ENCODE measurements around the gene ECEL1.

ECEL1 gene

DNA sequence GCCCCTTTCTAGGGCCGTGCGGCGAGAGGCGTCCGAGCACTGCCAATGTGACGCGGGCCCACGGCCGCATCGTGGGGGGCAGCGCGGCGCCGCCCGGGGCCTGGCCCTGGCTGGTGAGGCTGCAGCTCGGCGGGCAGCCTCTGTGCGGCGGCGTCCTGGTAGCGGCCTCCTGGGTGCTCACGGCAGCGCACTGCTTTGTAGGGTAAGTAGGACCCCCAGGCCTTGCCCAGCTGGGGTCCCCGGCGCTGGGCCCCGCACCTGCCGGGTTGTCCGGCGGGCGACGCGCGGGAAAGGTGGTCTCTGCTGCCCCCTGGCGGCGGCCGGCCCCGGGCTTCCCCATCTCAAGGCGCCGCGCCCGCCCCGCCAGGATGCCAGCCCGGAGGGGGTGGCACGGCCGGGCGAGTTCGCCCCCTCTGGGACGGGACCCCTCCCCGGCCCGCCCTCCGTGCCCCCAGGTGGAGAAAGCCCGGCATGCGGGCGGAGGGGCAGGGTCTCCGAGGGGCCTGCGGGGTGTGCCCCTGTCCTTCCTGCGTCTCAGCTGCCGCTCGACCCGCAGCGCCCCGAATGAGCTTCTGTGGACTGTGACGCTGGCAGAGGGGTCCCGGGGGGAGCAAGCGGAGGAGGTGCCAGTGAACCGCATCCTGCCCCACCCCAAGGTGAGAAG is 34.5 kb upstream of the ECEL1 start:
- CTCF ChIA-PET = interaction anchor here (0.5 to 4.9 kb wide), 20 partner anchors 9 to 834 kb away, joined by 3 to 77 read pairs (median 3); no protein-coding TSS in a partner anchor
- H3K4me3 ChIP-seq (ENCODE audit: low read depth, low read length) = peak overlapping the region; percentile 6; the same call in 1 of the 2 replicates
- H3K4me1 ChIP-seq (ENCODE audit: control insufficient read depth, insufficient read depth, low read length) = no peaks in the 10 kb centered on the region; the same call in 1 of the 2 replicates
- POLR2A ChIA-PET = interaction anchor here (0.6 kb wide), 1 partner anchor 787 kb away, joined by 5 read pairs; no protein-coding TSS in a partner anchor
- no peak overlapping the region for H3K27ac ChIP-seq (ENCODE audit: extremely low read depth, low read depth, low read length)
- TF ChIP-seq ZBTB8A (tag by site-specific recombination; IDR thresholded peaks at IDR 0.05) = 0 out of 2 replicates have a peak, but pooled peaks have one; percentile 31
- TF ChIP-seq ZNF571 (tag by site-specific recombination; IDR thresholded peaks at IDR 0.05) = no peak
- TF ChIP-seq, protein P1, sequence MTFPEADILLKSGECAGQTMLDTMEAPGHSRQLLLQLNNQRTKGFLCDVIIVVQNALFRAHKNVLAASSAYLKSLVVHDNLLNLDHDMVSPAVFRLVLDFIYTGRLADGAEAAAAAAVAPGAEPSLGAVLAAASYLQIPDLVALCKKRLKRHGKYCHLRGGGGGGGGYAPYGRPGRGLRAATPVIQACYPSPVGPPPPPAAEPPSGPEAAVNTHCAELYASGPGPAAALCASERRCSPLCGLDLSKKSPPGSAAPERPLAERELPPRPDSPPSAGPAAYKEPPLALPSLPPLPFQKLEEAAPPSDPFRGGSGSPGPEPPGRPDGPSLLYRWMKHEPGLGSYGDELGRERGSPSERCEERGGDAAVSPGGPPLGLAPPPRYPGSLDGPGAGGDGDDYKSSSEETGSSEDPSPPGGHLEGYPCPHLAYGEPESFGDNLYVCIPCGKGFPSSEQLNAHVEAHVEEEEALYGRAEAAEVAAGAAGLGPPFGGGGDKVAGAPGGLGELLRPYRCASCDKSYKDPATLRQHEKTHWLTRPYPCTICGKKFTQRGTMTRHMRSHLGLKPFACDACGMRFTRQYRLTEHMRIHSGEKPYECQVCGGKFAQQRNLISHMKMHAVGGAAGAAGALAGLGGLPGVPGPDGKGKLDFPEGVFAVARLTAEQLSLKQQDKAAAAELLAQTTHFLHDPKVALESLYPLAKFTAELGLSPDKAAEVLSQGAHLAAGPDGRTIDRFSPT (tag by site-specific recombination; IDR thresholded peaks at IDR 0.05) = peak; percentile 78
- no peak for TF ChIP-seq SP7 (tag by site-specific recombination; IDR thresholded peaks at IDR 0.05)
- TF ChIP-seq, protein P2, sequence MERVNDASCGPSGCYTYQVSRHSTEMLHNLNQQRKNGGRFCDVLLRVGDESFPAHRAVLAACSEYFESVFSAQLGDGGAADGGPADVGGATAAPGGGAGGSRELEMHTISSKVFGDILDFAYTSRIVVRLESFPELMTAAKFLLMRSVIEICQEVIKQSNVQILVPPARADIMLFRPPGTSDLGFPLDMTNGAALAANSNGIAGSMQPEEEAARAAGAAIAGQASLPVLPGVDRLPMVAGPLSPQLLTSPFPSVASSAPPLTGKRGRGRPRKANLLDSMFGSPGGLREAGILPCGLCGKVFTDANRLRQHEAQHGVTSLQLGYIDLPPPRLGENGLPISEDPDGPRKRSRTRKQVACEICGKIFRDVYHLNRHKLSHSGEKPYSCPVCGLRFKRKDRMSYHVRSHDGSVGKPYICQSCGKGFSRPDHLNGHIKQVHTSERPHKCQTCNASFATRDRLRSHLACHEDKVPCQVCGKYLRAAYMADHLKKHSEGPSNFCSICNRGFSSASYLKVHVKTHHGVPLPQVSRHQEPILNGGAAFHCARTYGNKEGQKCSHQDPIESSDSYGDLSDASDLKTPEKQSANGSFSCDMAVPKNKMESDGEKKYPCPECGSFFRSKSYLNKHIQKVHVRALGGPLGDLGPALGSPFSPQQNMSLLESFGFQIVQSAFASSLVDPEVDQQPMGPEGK (tag by site-specific recombination; IDR thresholded peaks at IDR 0.05) = peak; percentile 39; the same call in 1 of the 2 replicates
- no peak for TF ChIP-seq ZNF596 (tag by site-specific recombination; IDR thresholded peaks at IDR 0.05)
- no peak for TF ChIP-seq BCL11A (tag by site-specific recombination; IDR thresholded peaks at IDR 0.05; ENCODE audit: low read depth)
- 0 out of 2 replicates have a peak, but pooled peaks have one; percentile 22 for TF ChIP-seq ZNF335 (tag by site-specific recombination; conservative IDR thresholded peaks at IDR 0.05)
- no peak for TF ChIP-seq ZNF174 (tag by site-specific recombination; IDR thresholded peaks at IDR 0.05)
- peak; percentile 47; the same call in 1 of the 2 replicates for TF ChIP-seq GLIS1 (tag by site-specific recombination; IDR thresholded peaks at IDR 0.05)
- TF ChIP-seq, protein P3, sequence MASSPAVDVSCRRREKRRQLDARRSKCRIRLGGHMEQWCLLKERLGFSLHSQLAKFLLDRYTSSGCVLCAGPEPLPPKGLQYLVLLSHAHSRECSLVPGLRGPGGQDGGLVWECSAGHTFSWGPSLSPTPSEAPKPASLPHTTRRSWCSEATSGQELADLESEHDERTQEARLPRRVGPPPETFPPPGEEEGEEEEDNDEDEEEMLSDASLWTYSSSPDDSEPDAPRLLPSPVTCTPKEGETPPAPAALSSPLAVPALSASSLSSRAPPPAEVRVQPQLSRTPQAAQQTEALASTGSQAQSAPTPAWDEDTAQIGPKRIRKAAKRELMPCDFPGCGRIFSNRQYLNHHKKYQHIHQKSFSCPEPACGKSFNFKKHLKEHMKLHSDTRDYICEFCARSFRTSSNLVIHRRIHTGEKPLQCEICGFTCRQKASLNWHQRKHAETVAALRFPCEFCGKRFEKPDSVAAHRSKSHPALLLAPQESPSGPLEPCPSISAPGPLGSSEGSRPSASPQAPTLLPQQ (tag by site-specific recombination; IDR thresholded peaks at IDR 0.05) = peak; percentile 44; the same call in 1 of the 2 replicates
- peak; percentile 23; the same call in 1 of the 2 replicates for TF ChIP-seq ZNF561 (tag by site-specific recombination; IDR thresholded peaks at IDR 0.05; ENCODE audit: borderline replicate concordance)
- TF ChIP-seq ZIC2 (tag by site-specific recombination; IDR thresholded peaks at IDR 0.05) = peak; percentile 47; the same call in 1 of the 2 replicates
- no peak for TF ChIP-seq ZSCAN16 (tag by site-specific recombination; IDR thresholded peaks at IDR 0.05)
- 0 out of 2 replicates have a peak, but pooled peaks have one; percentile 27 for TF ChIP-seq GLIS2 (tag by site-specific recombination; IDR thresholded peaks at IDR 0.05)
- H3K9me3 ChIP-seq (ENCODE audit: control insufficient read depth, insufficient read depth, low read depth, low read length) = no peaks in the 10 kb centered on the region
- no peaks in the 10 kb centered on the region for H3K36me3 ChIP-seq (ENCODE audit: control insufficient read depth in 2 of 2, insufficient read depth in 1 of 2, low read length in 2 of 2)

DNA sequence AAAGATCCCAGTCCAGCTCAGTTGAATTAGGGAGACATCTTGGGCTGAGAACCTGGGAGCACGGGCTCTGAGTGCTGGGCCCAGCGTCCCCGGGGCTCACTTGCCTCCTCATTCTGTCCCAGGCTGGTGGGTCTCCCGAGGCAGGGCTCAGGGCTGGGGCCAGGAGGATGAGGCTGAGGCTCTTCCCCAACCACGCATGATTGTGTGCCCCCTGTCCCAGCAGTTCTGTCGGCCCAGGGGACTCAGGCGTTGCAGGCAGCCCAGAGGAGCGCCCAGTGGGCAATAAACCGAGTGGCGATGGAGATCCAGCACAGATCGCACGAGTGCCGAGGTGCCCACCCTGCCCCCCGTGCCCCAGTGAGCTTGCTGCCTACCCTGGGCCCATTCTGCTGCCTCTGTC is 33.5 kb upstream of the ECEL1 start:
- ChIA-PET POLR2A (no interaction called here), CTCF (interaction anchor here (0.6 to 4.9 kb wide), 16 partner anchors 20 to 844 kb away, joined by 3 to 77 read pairs (median 4); no protein-coding TSS in a partner anchor)
- Histone ChIP-seq H3K9me3 (ENCODE audit: control insufficient read depth, insufficient read depth, low read depth, low read length) (no peaks in the 10 kb centered on the region), H3K4me3 (ENCODE audit: low read depth, low read length) (no peak overlapping the region), H3K4me1 (ENCODE audit: control insufficient read depth, insufficient read depth, low read length) (no peaks in the 10 kb centered on the region; the same call in 1 of the 2 replicates), H3K36me3 (ENCODE audit: control insufficient read depth in 2 of 2, insufficient read depth in 1 of 2, low read length in 2 of 2) (no peaks in the 10 kb centered on the region), H3K27ac (ENCODE audit: extremely low read depth, low read depth, low read length) (no peak overlapping the region)
- TF ChIP-seq ZNF837 (tag by site-specific recombination; IDR thresholded peaks at IDR 0.05) (no peak), ZNF341 (tag by site-specific recombination; IDR thresholded peaks at IDR 0.05; ENCODE audit: low read depth) (no peak), ZNF239 (tag by site-specific recombination; IDR thresholded peaks at IDR 0.05) (no peak), ZNF791 (tag by site-specific recombination; IDR thresholded peaks at IDR 0.05) (no peak), ZNF433 (tag by site-specific recombination; IDR thresholded peaks at IDR 0.05; ENCODE audit: low read depth) (no peak), ZNF266 (tag by site-specific recombination; IDR thresholded peaks at IDR 0.05; ENCODE audit: low read depth) (no peak), ZNF211 (tag by site-specific recombination; IDR thresholded peaks at IDR 0.05; ENCODE audit: low read depth) (no peak)
- TF ChIP-seq, protein P4, sequence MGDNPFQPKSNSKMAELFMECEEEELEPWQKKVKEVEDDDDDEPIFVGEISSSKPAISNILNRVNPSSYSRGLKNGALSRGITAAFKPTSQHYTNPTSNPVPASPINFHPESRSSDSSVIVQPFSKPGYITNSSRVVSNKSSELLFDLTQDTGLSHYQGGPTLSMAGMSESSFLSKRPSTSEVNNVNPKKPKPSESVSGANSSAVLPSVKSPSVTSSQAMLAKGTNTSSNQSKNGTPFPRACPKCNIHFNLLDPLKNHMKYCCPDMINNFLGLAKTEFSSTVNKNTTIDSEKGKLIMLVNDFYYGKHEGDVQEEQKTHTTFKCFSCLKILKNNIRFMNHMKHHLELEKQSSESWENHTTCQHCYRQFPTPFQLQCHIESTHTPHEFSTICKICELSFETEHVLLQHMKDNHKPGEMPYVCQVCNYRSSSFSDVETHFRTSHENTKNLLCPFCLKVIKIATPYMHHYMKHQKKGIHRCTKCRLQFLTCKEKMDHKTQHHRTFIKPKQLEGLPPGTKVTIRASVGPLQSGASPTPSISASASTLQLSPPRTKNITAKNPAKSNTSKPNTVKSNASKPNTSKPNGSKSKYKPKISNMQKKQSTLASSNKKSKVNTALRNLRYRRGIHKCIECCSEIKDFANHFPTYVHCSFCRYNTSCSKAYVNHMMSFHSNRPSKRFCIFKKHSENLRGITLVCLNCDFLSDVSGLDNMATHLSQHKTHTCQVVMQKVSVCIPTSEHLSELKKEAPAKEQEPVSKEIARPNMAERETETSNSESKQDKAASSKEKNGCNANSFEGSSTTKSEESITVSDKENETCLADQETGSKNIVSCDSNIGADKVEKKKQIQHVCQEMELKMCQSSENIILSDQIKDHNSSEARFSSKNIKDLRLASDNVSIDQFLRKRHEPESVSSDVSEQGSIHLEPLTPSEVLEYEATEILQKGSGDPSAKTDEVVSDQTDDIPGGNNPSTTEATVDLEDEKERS (tag by site-specific recombination; IDR thresholded peaks at IDR 0.05) = no peak
- TF ChIP-seq, protein P5, sequence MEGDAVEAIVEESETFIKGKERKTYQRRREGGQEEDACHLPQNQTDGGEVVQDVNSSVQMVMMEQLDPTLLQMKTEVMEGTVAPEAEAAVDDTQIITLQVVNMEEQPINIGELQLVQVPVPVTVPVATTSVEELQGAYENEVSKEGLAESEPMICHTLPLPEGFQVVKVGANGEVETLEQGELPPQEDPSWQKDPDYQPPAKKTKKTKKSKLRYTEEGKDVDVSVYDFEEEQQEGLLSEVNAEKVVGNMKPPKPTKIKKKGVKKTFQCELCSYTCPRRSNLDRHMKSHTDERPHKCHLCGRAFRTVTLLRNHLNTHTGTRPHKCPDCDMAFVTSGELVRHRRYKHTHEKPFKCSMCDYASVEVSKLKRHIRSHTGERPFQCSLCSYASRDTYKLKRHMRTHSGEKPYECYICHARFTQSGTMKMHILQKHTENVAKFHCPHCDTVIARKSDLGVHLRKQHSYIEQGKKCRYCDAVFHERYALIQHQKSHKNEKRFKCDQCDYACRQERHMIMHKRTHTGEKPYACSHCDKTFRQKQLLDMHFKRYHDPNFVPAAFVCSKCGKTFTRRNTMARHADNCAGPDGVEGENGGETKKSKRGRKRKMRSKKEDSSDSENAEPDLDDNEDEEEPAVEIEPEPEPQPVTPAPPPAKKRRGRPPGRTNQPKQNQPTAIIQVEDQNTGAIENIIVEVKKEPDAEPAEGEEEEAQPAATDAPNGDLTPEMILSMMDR (tag by site-specific recombination; IDR thresholded peaks at IDR 0.05) = no peak

Measured in HEK293 (cell line).